HG02852 (cell line): ENCODE measurements around the gene STX18.
"Not testable (repeated sequence)": the region's sequence is repeated elsewhere in the genome, so short reads cannot be mapped to it uniquely, and the experiment has no call there.

ENCODE experiments used
- ATAC-seq: cut with Tn5 transposase; IDR thresholded peaks from one replicate; pipeline ENCODE4 v1.9.1; 2021; ENCODE audit warnings: mild to moderate bottlenecking, moderate library complexity; ENCODE audit not compliant: unreplicated experiment

Gene STX18

GRCh38 chr4:4541661-4542570 is at the start of gene STX18:
Gene STX18 (minus strand): TSS chr4:4542048. CDS start chr4:4541964, 84 bp downstream.
- peak; percentile 81 for ATAC-seq

GRCh38 chr4:4591071-4591470 is 49.2 kb upstream of the STX18 start:
- ATAC-seq: no peak

GRCh38 chr4:4590546-4590945 is 48.7 kb upstream of the STX18 start:
- ATAC-seq: no peak

GRCh38 chr4:4585012-4585670 is 43.3 kb upstream of the STX18 start:
- no peak for ATAC-seq

- no peak for ATAC-seq
Observed at GRCh38 chr4:4583606-4584005, 41.8 kb upstream of the STX18 start.

GRCh38 chr4:4582653-4583052 is 40.8 kb upstream of the STX18 start:
- ATAC-seq: no peak

GRCh38 chr4:4580494-4580893 is 38.6 kb upstream of the STX18 start:
- no peak for ATAC-seq

- no peak for ATAC-seq
Observed at GRCh38 chr4:4578981-4579380, 37.1 kb upstream of the STX18 start.

GRCh38 chr4:4577359-4577875 is 35.6 kb upstream of the STX18 start:
- ATAC-seq: no peak

- peak; percentile 81 for ATAC-seq
Observed at GRCh38 chr4:4575284-4576211, 33.7 kb upstream of the STX18 start.

GRCh38 chr4:4574792-4575191 is 32.9 kb upstream of the STX18 start:
- no peak for ATAC-seq

- no peak for ATAC-seq
Observed at GRCh38 chr4:4574052-4574451, 32.2 kb upstream of the STX18 start.

GRCh38 chr4:4572821-4573220 is 31.0 kb upstream of the STX18 start:
- ATAC-seq: no peak

GRCh38 chr4:4569861-4570260 is 28.0 kb upstream of the STX18 start:
- not testable (repeated sequence) for ATAC-seq

GRCh38 chr4:4568806-4569427 is 27.1 kb upstream of the STX18 start:
- ATAC-seq: no peak

GRCh38 chr4:4566359-4566758 is 24.5 kb upstream of the STX18 start:
- not testable (repeated sequence) for ATAC-seq

- no peak for ATAC-seq
Observed at GRCh38 chr4:4564522-4564921, 22.7 kb upstream of the STX18 start.

- ATAC-seq: no peak
Observed at GRCh38 chr4:4560642-4561041, 18.8 kb upstream of the STX18 start.

GRCh38 chr4:4560136-4560535 is 18.3 kb upstream of the STX18 start:
- no peak for ATAC-seq

- ATAC-seq: no peak
Observed at GRCh38 chr4:4559596-4559995, 17.7 kb upstream of the STX18 start.
